Measurements from ENCODE around the gene OXNAD1. TPM values are rescaled to one million over a fixed set of nuclear protein-coding genes. Genes with fewer than 3 reads are reported as not detected.
A peak's percentile ranks its signal among the peaks of the same experiment; 100 is the strongest.

The OXNAD1 gene
- total and polyA plus RNA-seq, 5 donors from 2014 or later = 31.1 to 109 (median 60.6) TPM

- peaks cover 8 to 66% (median 34%) of the 10 kb centered on the region in 4 donors for H3K4me1 Mint-ChIP-seq
- DNase-seq = no peak
- no peaks in the 10 kb centered on the region for H3K27me3 Mint-ChIP-seq
- peak overlapping the region; percentile 55 to 79 (median 74) for H3K27ac Mint-ChIP-seq
- peaks cover 0 to 1% (median 0%) of the 10 kb centered on the region in 7 donors for H3K9me3 Mint-ChIP-seq
- H3K4me3 ChIP-seq (ENCODE audit: low read depth, low read length) = no peak overlapping the region
- H3K4me1 ChIP-seq (ENCODE audit: control insufficient read depth, insufficient read depth, low read length, poor library complexity, severe bottlenecking) = peaks cover 32% of the 10 kb centered on the region
- no peak for ATAC-seq (ENCODE audit: low read depth in 2 of 2)
- H3K27ac ChIP-seq (ENCODE audit: insufficient read depth, low read length, poor library complexity, severe bottlenecking) = no peak overlapping the region
- no peaks in the 10 kb centered on the region for H3K27me3 ChIP-seq (ENCODE audit: control insufficient read depth, insufficient read depth, low read length)
- H3K9me3 ChIP-seq (ENCODE audit: control insufficient read depth in 2 of 2, low read length in 2 of 2) = no peaks in the 10 kb centered on the region
- peaks cover 91% of the 10 kb centered on the region for H3K36me3 ChIP-seq (ENCODE audit: control insufficient read depth, insufficient read depth, low read length)
- H3K4me3 Mint-ChIP-seq = peak overlapping the region in 1 of 4 donors; percentile 15
- H3K36me3 Mint-ChIP-seq = peaks cover 51% of the 10 kb centered on the region
Measured at GRCh38 chr3:16322189-16322588, 57.2 kb downstream of the OXNAD1 start.

GRCh38 chr3:16323737-16324136 lies 58.7 kb downstream of the OXNAD1 start:
- peak overlapping the region in 1 of 3 donors; percentile 55 for H3K27ac Mint-ChIP-seq
- Histone ChIP-seq H3K4me1 (ENCODE audit: control insufficient read depth, insufficient read depth, low read length, poor library complexity, severe bottlenecking) (peaks cover 17% of the 10 kb centered on the region), H3K9me3 (ENCODE audit: control insufficient read depth in 2 of 2, low read length in 2 of 2) (no peaks in the 10 kb centered on the region), H3K27ac (ENCODE audit: insufficient read depth, low read length, poor library complexity, severe bottlenecking) (no peak overlapping the region), H3K27me3 (ENCODE audit: control insufficient read depth, insufficient read depth, low read length) (no peaks in the 10 kb centered on the region), H3K4me3 (ENCODE audit: low read depth, low read length) (no peak overlapping the region), H3K36me3 (ENCODE audit: control insufficient read depth, insufficient read depth, low read length) (peaks cover 90% of the 10 kb centered on the region)
- H3K27me3 Mint-ChIP-seq = no peaks in the 10 kb centered on the region
- H3K4me1 Mint-ChIP-seq = peaks cover 7 to 57% (median 25%) of the 10 kb centered on the region in 4 donors
- H3K4me3 Mint-ChIP-seq = no peak overlapping the region
- peaks cover 0 to 2% (median 0%) of the 10 kb centered on the region in 7 donors for H3K9me3 Mint-ChIP-seq
- DNase-seq (no peak), ATAC-seq (ENCODE audit: low read depth in 2 of 2) (no peak)
- peaks cover 50% of the 10 kb centered on the region for H3K36me3 Mint-ChIP-seq

DNA sequence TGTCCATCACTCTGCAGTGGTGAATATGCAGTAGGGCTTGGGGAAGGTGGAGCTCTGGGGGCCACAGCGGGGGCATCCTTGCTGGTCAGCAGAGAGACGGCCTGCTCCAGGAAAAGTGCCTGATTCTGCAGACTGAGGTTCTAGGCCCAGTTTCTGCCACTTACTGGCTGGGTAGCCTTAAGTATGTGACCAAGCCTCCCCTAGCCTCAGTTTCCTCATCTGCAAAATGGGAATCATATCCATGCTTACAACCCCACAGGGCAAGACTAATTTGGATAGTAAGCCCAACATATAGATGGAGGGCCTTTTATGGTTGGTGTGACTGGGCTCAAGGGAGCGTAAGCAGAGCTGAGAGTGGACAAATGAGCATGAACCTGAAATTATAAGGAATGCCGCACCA lies 60.8 kb downstream of the OXNAD1 start:
- H3K36me3 Mint-ChIP-seq = peaks cover 54% of the 10 kb centered on the region
- Histone ChIP-seq H3K4me1 (ENCODE audit: control insufficient read depth, insufficient read depth, low read length, poor library complexity, severe bottlenecking) (peaks cover 2% of the 10 kb centered on the region), H3K4me3 (ENCODE audit: low read depth, low read length) (no peak overlapping the region), H3K27me3 (ENCODE audit: control insufficient read depth, insufficient read depth, low read length) (no peaks in the 10 kb centered on the region), H3K36me3 (ENCODE audit: control insufficient read depth, insufficient read depth, low read length) (peaks cover 94% of the 10 kb centered on the region), H3K9me3 (ENCODE audit: control insufficient read depth in 2 of 2, low read length in 2 of 2) (peaks cover under 1% of the 10 kb centered on the region in 2 experiments), H3K27ac (ENCODE audit: insufficient read depth, low read length, poor library complexity, severe bottlenecking) (no peak overlapping the region)
- H3K4me1 Mint-ChIP-seq = peaks cover 0 to 42% (median 9%) of the 10 kb centered on the region in 4 donors
- H3K27me3 Mint-ChIP-seq = no peaks in the 10 kb centered on the region
- no peak for ATAC-seq (ENCODE audit: low read depth in 2 of 2)
- no peak for DNase-seq
- H3K9me3 Mint-ChIP-seq = peaks cover 0 to 9% (median 1%) of the 10 kb centered on the region in 7 donors
- H3K27ac Mint-ChIP-seq = peak overlapping the region in 1 of 3 donors; percentile 38
- peak overlapping the region in 1 of 4 donors; percentile 54 for H3K4me3 Mint-ChIP-seq

- H3K9me3 ChIP-seq (ENCODE audit: control insufficient read depth in 2 of 2, low read length in 2 of 2) = peaks cover 9 to 10% of the 10 kb centered on the region in 2 experiments
- Mint-ChIP-seq H3K4me1 (peaks cover 0 to 38% (median 12%) of the 10 kb centered on the region in 4 donors), H3K4me3 (no peak overlapping the region), H3K27me3 (no peaks in the 10 kb centered on the region), H3K9me3 (peaks cover 0 to 14% (median 4%) of the 10 kb centered on the region in 7 donors), H3K36me3 (peaks cover 54% of the 10 kb centered on the region), H3K27ac (peak overlapping the region in 2 of 3 donors; percentile 38 to 69)
- H3K4me1 ChIP-seq (ENCODE audit: control insufficient read depth, insufficient read depth, low read length, poor library complexity, severe bottlenecking) = no peaks in the 10 kb centered on the region
- H3K36me3 ChIP-seq (ENCODE audit: control insufficient read depth, insufficient read depth, low read length) = peaks cover 93% of the 10 kb centered on the region
- H3K27me3 ChIP-seq (ENCODE audit: control insufficient read depth, insufficient read depth, low read length) = no peaks in the 10 kb centered on the region
- no peak for DNase-seq
- no peak for ATAC-seq (ENCODE audit: low read depth in 2 of 2)
- no peak overlapping the region for H3K27ac ChIP-seq (ENCODE audit: insufficient read depth, low read length, poor library complexity, severe bottlenecking)
- no peak overlapping the region for H3K4me3 ChIP-seq (ENCODE audit: low read depth, low read length)
Measured at GRCh38 chr3:16326724-16327349, 61.8 kb downstream of the OXNAD1 start.

GRCh38 chr3:16328124-16328523 lies 63.1 kb downstream of the OXNAD1 start:
- H3K36me3 ChIP-seq (ENCODE audit: control insufficient read depth, insufficient read depth, low read length) = peaks cover 81% of the 10 kb centered on the region
- Mint-ChIP-seq H3K27me3 (no peaks in the 10 kb centered on the region), H3K4me3 (no peak overlapping the region), H3K36me3 (peaks cover 60% of the 10 kb centered on the region), H3K4me1 (peaks cover 8 to 45% (median 24%) of the 10 kb centered on the region in 4 donors), H3K9me3 (peaks cover 0 to 14% (median 4%) of the 10 kb centered on the region in 7 donors), H3K27ac (peak overlapping the region in 1 of 3 donors; percentile 58)
- DNase-seq = no peak
- H3K9me3 ChIP-seq (ENCODE audit: control insufficient read depth in 2 of 2, low read length in 2 of 2) = peaks cover 9 to 11% of the 10 kb centered on the region in 2 experiments
- no peak overlapping the region for H3K27ac ChIP-seq (ENCODE audit: insufficient read depth, low read length, poor library complexity, severe bottlenecking)
- no peaks in the 10 kb centered on the region for H3K27me3 ChIP-seq (ENCODE audit: control insufficient read depth, insufficient read depth, low read length)
- no peaks in the 10 kb centered on the region for H3K4me1 ChIP-seq (ENCODE audit: control insufficient read depth, insufficient read depth, low read length, poor library complexity, severe bottlenecking)
- ATAC-seq (ENCODE audit: low read depth in 2 of 2) = no peak
- H3K4me3 ChIP-seq (ENCODE audit: low read depth, low read length) = no peak overlapping the region

- ATAC-seq (ENCODE audit: low read depth in 2 of 2) = no peak
- peaks cover 72% of the 10 kb centered on the region for H3K36me3 ChIP-seq (ENCODE audit: control insufficient read depth, insufficient read depth, low read length)
- H3K9me3 Mint-ChIP-seq = peaks cover 0 to 14% (median 4%) of the 10 kb centered on the region in 7 donors
- H3K4me1 ChIP-seq (ENCODE audit: control insufficient read depth, insufficient read depth, low read length, poor library complexity, severe bottlenecking) = no peaks in the 10 kb centered on the region
- H3K27me3 ChIP-seq (ENCODE audit: control insufficient read depth, insufficient read depth, low read length) = no peaks in the 10 kb centered on the region
- no peak overlapping the region for H3K4me3 ChIP-seq (ENCODE audit: low read depth, low read length)
- H3K36me3 Mint-ChIP-seq = peaks cover 57% of the 10 kb centered on the region
- H3K27ac ChIP-seq (ENCODE audit: insufficient read depth, low read length, poor library complexity, severe bottlenecking) = no peak overlapping the region
- DNase-seq = no peak
- H3K4me1 Mint-ChIP-seq = peaks cover 11 to 46% (median 25%) of the 10 kb centered on the region in 4 donors
- peaks cover 9 to 11% of the 10 kb centered on the region in 2 experiments for H3K9me3 ChIP-seq (ENCODE audit: control insufficient read depth in 2 of 2, low read length in 2 of 2)
- no peaks in the 10 kb centered on the region for H3K27me3 Mint-ChIP-seq
- no peak overlapping the region for H3K4me3 Mint-ChIP-seq
- H3K27ac Mint-ChIP-seq = peak overlapping the region in 2 of 3 donors; percentile 71 to 78
Measured at GRCh38 chr3:16329036-16329825, 64.2 kb downstream of the OXNAD1 start.

DNA sequence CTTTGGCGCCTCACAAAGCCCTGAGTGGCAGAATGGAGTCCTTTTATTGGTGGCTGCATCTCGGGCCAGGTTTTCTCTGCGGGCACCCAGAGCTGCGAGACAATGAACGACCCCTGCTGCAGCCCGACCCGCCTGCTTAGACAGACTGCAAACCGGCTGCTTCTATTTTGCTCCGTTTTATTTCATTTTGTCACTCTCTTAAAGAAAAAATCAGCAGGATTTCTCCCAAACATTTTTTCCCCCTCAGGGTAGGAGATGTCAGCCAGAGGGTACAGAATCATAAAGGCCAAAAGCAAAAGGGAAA lies 64.8 kb downstream of the OXNAD1 start:
- Mint-ChIP-seq H3K9me3 (peaks cover 0 to 14% (median 4%) of the 10 kb centered on the region in 7 donors), H3K4me1 (peaks cover 15 to 49% (median 28%) of the 10 kb centered on the region in 4 donors), H3K27ac (no peak overlapping the region)

More for the DNA sequence above, 64.8 kb downstream of the OXNAD1 start:
- Histone ChIP-seq H3K9me3 (ENCODE audit: control insufficient read depth in 2 of 2, low read length in 2 of 2) (peaks cover 9 to 11% of the 10 kb centered on the region in 2 experiments), H3K4me3 (ENCODE audit: low read depth, low read length) (no peak overlapping the region), H3K27ac (ENCODE audit: insufficient read depth, low read length, poor library complexity, severe bottlenecking) (no peak overlapping the region), H3K4me1 (ENCODE audit: control insufficient read depth, insufficient read depth, low read length, poor library complexity, severe bottlenecking) (no peaks in the 10 kb centered on the region), H3K36me3 (ENCODE audit: control insufficient read depth, insufficient read depth, low read length) (peaks cover 73% of the 10 kb centered on the region), H3K27me3 (ENCODE audit: control insufficient read depth, insufficient read depth, low read length) (no peaks in the 10 kb centered on the region)
- DNase-seq (no peak), ATAC-seq (ENCODE audit: low read depth in 2 of 2) (no peak)
- no peaks in the 10 kb centered on the region for H3K27me3 Mint-ChIP-seq
- H3K36me3 Mint-ChIP-seq = peaks cover 60% of the 10 kb centered on the region
- no peak overlapping the region for H3K4me3 Mint-ChIP-seq

Measured in CD4-positive, CD25-positive, alpha-beta regulatory T cell (primary cell).